Loucy (cell line): ENCODE results near the gene RAB33A.

Experiments used
- H2AFZ ChIP-seq: fragments of 200-600 bp; sonication (generic); 2 replicates; pipeline ENCODE4 v1.6.0; 2016; ENCODE audit warnings: antibody characterized with exemption, mild to moderate bottlenecking, low read length, moderate library complexity
- H3F3A ChIP-seq: fragments of 200-600 bp; 2 replicates; pipeline ENCODE4 v1.6.0; 2016; ENCODE audit warnings: antibody characterized with exemption, low read depth, mild to moderate bottlenecking
- H3K27me3 ChIP-seq: fragments of 200-600 bp; sonication (generic); 2 replicates; pipeline ENCODE4 v1.6.1; 2014; ENCODE audit warnings: low read length, mild to moderate bottlenecking; ENCODE audit not compliant: insufficient read depth, poor library complexity, severe bottlenecking
- H3K36me3 ChIP-seq: fragments of 200-600 bp; sonication (generic); 2 replicates; pipeline ENCODE4 v1.6.1; 2016; ENCODE audit warnings: low read length; ENCODE audit not compliant: insufficient read depth
- H3K4me1 ChIP-seq: fragments of 200-600 bp; sonication (generic); 2 replicates; pipeline ENCODE4 v1.5.1; 2014; ENCODE audit warnings: low read length, mild to moderate bottlenecking; ENCODE audit not compliant: insufficient read depth, poor library complexity, severe bottlenecking
- H3K4me2 ChIP-seq: fragments of 200-600 bp; sonication (generic); 2 replicates; pipeline ENCODE4 v1.6.0; 2014; ENCODE audit warnings: antibody characterized with exemption, low read length, low read depth, mild to moderate bottlenecking; ENCODE audit not compliant: poor library complexity, severe bottlenecking
- H3K4me3 ChIP-seq: fragments of 200-600 bp; sonication (generic); 2 replicates; pipeline ENCODE4 v1.5.1; 2014; ENCODE audit warnings: low read length, mild to moderate bottlenecking, mixed read lengths; ENCODE audit not compliant: poor library complexity, severe bottlenecking
- H3K79me2 ChIP-seq: fragments of 200-600 bp; sonication (generic); 2 replicates; pipeline ENCODE4 v1.6.1; 2014; ENCODE audit warnings: low read length; ENCODE audit not compliant: insufficient read depth
- H3K9ac ChIP-seq: fragments of 200-600 bp; sonication (generic); 2 replicates; pipeline ENCODE4 v1.6.0; 2014; ENCODE audit warnings: mild to moderate bottlenecking, low read depth, low read length, moderate library complexity; ENCODE audit not compliant: poor library complexity, severe bottlenecking
- H3K9me2 ChIP-seq: fragments of 200-600 bp; sonication (generic); replicated peaks from 2 replicates; pipeline ENCODE4 v1.6.1; 2016; ENCODE audit warnings: low read depth, low read length, mixed read lengths
- H3K9me3 ChIP-seq: fragments of 200-600 bp; sonication (generic); 2 replicates; pipeline ENCODE4 v1.6.1; 2014; ENCODE audit warnings: mild to moderate bottlenecking, antibody characterized with exemption, low read length, low read depth; ENCODE audit not compliant: insufficient read depth
- H4K20me1 ChIP-seq: fragments of 200-600 bp; sonication (generic); 2 replicates; pipeline ENCODE4 v1.6.0; 2014; ENCODE audit warnings: antibody characterized with exemption, low read length, mild to moderate bottlenecking; ENCODE audit not compliant: insufficient read depth, poor library complexity, severe bottlenecking
- EZH2phosphoT487 ChIP-seq: fragments of 200-600 bp; IDR thresholded peaks from 2 replicates; pipeline ENCODE4 v1.6.1; 2018; ENCODE audit warnings: antibody characterized with exemption, mild to moderate bottlenecking, moderate library complexity, borderline replicate concordance
- TF ChIP-seq, protein P1 (sequence below): fragments of 200-600 bp; sonication (generic); conservative IDR thresholded peaks from 2 replicates; pipeline ENCODE4 v1.5.1; 2014; ENCODE audit warnings: mild to moderate bottlenecking, antibody characterized with exemption, low read length

RAB33A gene

DNA sequence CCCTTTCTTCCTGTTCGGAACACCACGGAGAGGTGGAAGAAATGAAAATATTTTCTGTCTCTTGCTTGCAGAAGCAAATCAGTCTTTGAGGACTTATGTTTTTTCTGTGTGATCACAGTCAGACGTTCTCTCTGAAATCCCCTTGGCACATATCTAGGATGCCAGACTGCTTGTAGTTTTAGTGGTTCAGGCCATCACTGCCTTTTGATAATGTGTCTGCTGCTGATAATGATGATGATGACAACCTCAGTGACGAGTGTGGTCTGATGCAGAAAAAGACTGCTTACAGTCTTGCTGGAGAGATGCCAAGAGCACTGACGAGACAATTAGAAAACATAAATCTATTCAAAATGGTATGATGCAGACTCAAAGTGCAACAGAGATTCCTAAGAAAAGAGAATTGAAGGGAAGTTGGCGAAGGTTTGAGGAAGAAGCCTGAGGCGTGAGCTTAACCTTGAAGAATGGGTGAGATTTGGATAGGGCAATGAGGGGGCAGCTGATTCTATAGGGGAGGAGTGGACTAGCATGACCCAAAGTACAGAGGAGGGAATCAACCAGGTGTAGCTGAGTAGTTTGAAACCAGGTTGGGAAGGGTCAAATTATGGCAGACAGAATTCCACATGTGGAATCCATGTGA lies 7.9 kb downstream of the RAB33A start:
- H3K9ac ChIP-seq: no peak overlapping the region
- TF ChIP-seq, protein P1, sequence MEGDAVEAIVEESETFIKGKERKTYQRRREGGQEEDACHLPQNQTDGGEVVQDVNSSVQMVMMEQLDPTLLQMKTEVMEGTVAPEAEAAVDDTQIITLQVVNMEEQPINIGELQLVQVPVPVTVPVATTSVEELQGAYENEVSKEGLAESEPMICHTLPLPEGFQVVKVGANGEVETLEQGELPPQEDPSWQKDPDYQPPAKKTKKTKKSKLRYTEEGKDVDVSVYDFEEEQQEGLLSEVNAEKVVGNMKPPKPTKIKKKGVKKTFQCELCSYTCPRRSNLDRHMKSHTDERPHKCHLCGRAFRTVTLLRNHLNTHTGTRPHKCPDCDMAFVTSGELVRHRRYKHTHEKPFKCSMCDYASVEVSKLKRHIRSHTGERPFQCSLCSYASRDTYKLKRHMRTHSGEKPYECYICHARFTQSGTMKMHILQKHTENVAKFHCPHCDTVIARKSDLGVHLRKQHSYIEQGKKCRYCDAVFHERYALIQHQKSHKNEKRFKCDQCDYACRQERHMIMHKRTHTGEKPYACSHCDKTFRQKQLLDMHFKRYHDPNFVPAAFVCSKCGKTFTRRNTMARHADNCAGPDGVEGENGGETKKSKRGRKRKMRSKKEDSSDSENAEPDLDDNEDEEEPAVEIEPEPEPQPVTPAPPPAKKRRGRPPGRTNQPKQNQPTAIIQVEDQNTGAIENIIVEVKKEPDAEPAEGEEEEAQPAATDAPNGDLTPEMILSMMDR: no peak
- no peak for TF ChIP-seq EZH2phosphoT487
- no peaks in the 10 kb centered on the region for H3K9me3 ChIP-seq
- H3K79me2 ChIP-seq: peaks cover 64% of the 10 kb centered on the region
- H3K4me3 ChIP-seq: peak overlapping the region; percentile 46
- H3K4me2 ChIP-seq: peak overlapping the region; percentile 55
- H3K36me3 ChIP-seq: peaks cover 7% of the 10 kb centered on the region; the same call in 1 of the 2 replicates
- H3K4me1 ChIP-seq: peaks cover 37% of the 10 kb centered on the region
- no peaks in the 10 kb centered on the region for H3K9me2 ChIP-seq
- no peak overlapping the region for H2AFZ ChIP-seq
- H3K27me3 ChIP-seq: no peaks in the 10 kb centered on the region
- H3F3A ChIP-seq: no peaks in the 10 kb centered on the region
- peaks cover 34% of the 10 kb centered on the region for H4K20me1 ChIP-seq

DNA sequence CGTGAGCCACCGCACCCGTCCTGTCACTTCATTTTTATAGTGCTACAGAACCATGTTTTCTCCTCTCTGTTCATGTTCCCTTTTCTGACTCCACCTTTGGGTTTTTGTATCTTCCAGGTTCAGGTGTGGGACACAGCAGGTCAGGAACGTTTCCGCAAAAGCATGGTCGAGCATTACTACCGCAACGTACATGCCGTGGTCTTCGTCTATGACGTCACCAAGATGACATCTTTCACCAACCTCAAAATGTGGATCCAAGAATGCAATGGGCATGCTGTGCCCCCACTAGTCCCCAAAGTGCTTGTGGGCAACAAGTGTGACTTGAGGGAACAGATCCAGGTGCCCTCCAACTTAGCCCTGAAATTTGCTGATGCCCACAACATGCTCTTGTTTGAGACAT lies 12.4 kb downstream of the RAB33A start:
- Histone ChIP-seq H3K9ac (no peak overlapping the region), H3K79me2 (peaks cover 22% of the 10 kb centered on the region), H4K20me1 (peaks cover 8% of the 10 kb centered on the region), H3K4me2 (no peak overlapping the region), H3K9me2 (no peaks in the 10 kb centered on the region), H3F3A (no peaks in the 10 kb centered on the region), H3K4me3 (no peak overlapping the region), H3K27me3 (no peaks in the 10 kb centered on the region), H3K36me3 (peaks cover 8% of the 10 kb centered on the region; the same call in 1 of the 2 replicates), H3K4me1 (peaks cover 8% of the 10 kb centered on the region), H2AFZ (no peak overlapping the region), H3K9me3 (no peaks in the 10 kb centered on the region)
- TF ChIP-seq, protein P1: no peak
- TF ChIP-seq EZH2phosphoT487: no peak

DNA sequence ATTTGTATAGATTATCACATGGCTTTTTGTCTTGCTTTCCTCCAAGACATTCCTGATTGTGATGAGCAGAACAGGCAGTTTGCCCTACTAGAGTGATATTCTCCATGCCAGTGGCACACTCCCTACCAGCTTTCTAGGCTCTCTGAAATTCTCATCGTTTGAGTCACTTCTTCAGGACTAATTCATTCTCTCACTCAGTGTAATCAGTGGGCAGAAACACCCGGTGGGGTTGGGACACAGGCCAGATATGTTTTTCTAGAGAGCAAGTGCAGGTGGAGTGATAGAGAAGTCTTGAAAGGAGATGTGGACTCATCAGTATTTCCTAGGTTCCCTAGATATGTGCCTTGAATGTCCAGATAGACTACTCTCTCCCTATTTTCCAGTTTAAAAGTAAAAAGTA lies 13.1 kb downstream of the RAB33A start:
- Histone ChIP-seq H3K9me2 (no peaks in the 10 kb centered on the region), H3K4me1 (peaks cover 1% of the 10 kb centered on the region), H3K9ac (no peak overlapping the region), H2AFZ (no peak overlapping the region), H3K4me3 (no peak overlapping the region), H3K79me2 (peaks cover 15% of the 10 kb centered on the region), H3K36me3 (peaks cover 8% of the 10 kb centered on the region; the same call in 1 of the 2 replicates), H3K9me3 (no peaks in the 10 kb centered on the region), H3K4me2 (no peak overlapping the region), H3F3A (no peaks in the 10 kb centered on the region), H4K20me1 (peaks cover 3% of the 10 kb centered on the region), H3K27me3 (no peaks in the 10 kb centered on the region)
- TF ChIP-seq EZH2phosphoT487: no peak
- TF ChIP-seq, protein P1: no peak
